DMS79 (cell line): ENCODE data around the gene DMD.

Experiments used
- DNase-seq: peaks from one replicate; lab custom pipeline; 2025; lab: John Stamatoyannopoulos, UW

DMD gene

GRCh38 chrX:31225819-31226218 is 1985.5 kb downstream of the DMD start:
- DNase-seq, result no peak

GRCh38 chrX:31224381-31225012 is 1986.9 kb downstream of the DMD start:
- DNase-seq, result no peak

DNA sequence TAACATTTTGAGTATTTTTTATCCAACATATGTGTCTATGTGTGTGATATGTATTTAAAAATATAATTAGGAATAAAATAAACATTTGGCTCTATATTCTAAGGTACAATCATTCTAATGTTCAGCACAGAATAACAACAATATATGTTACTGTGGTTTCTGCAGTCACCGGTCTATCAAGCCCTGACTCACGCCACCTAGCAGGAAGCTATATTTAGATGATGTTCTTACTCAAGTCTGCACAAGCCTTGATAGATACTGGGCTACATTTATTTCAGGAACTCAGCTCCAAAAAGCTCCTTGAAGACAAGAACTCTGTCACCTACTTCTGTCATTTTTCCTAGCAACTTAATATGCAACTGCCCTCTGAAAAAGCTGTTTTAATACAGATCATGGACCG is 1987.5 kb downstream of the DMD start:
- DNase-seq, result no peak

DNA sequence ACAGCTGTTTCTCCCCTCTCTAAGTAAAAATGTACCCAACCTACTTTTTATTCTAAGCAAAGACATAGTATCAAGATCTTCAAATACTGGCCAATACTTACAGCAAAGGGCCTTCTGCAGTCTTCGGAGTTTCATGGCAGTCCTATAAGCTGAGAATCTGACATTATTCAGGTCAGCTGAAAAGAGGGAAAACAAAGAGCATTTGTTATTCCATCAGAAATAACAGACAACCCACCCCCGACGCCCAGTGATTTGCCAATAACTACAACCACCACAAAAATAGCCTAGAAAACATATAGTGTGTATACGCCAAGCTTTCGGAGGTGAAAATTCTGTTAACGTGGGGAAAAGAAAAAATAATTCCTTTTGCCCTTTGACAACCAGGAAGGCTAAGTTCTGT is 1988.4 kb downstream of the DMD start:
- no peak for DNase-seq

DNA sequence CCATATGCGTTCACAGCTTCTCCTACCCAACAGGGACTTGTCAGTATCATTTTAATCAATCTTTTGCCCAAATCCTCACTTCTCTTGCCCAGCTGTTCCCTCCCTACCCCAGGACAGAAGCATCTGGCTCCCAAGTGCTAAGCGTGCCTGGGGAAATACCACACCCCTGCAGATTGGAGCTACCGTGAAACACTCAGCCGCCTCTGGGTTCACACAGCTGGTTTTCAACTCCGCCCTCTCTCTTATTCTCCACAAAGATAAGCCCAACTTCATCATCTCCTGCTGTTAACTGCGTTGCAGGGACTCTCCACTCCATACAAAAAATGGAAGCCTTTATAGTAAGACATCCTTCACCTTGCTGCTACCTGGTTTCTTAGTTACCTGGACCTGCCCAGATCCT is 1992.2 kb downstream of the DMD start:
- DNase-seq, result no peak

GRCh38 chrX:31217084-31217483 is 1994.3 kb downstream of the DMD start:
- no peak for DNase-seq

DNA sequence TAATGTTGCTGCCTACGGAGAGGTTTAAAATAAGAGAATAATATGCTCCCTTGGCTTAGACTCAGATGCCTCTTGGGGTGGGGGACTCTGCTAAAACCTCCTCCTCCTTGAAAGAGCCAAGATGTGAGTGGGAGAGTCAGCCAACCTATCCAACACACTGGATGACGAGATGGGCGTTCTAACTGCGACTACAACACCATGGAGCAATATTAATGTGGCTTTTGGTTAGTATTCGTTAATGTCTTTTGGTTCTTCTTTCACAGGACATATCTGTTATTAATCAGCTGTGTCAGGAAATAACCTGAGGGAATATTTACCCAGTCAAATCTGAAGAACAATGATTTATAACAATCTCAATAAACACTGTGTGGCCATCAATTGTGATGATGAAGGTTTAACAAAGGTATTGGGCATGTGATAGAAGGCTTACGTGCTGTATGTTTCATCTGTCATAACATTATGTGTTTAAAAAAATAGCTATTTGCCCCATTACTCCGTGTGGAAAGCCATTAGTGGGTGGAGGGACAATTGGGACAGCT is 1996.0 kb downstream of the DMD start:
- DNase-seq, result no peak

- no peak for DNase-seq
These were observed 1997.4 kb downstream of the DMD start for GRCh38 chrX:31213941-31214340.

- DNase-seq, result no peak
These were observed 1998.2 kb downstream of the DMD start for GRCh38 chrX:31212856-31213748.

DNA sequence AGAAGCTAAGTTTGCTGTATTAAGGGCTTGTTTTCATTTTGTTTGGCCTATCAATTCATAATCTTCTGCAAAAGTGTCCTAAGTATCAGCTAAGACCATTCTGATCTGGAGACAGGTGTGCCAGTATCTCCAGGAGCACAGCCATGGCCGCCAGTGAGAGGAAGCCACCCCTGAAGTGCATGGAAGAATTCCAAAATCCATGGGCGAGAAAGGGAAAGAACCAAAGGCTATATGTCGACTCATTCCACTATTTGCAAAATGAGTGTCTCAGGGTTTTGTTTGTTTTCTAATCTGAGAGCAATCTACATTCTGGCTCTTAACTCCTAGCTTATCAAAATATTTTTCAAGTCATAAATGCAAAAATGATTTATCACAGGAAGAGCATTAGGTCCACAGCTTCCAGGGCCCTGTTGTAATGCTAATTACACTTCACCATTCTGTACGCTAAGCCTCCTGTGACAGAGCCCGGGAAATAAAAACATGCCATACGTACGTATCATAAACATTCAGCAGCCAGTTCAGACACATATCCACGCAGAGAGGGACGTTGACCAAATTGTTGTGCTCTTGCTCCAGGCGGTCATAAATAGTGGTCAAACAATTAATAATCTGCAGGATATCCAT is 2002.2 kb downstream of the DMD start:
- DNase-seq, result no peak

DNA sequence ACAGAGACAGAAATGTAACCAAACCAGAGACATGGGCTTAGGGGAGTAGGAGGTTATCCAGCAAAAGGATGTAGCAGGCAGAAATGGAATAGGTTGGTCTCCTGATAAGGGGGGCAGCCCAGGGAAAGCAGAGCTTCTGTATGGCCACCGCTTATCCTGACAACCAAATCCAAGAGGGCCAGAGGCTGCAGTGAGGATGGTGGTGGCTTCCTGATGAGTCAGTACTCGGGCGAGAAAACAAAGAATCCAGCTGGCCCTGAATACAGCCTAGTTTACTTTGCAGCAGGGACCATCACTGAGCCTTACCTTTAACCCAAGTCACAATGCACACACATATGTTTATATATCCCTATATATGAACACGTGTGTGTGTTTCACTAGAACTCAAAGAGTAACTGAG is 2009.8 kb downstream of the DMD start:
- no peak for DNase-seq

- DNase-seq, result no peak
These were observed 2010.9 kb downstream of the DMD start for GRCh38 chrX:31200430-31200829.

- DNase-seq, result no peak
These were observed 2011.6 kb downstream of the DMD start for GRCh38 chrX:31199840-31200114.

- DNase-seq, result no peak
These were observed 2012.1 kb downstream of the DMD start for GRCh38 chrX:31199056-31199839.

- DNase-seq, result no peak
These were observed 2021.0 kb downstream of the DMD start for GRCh38 chrX:31190221-31190975.

DNA sequence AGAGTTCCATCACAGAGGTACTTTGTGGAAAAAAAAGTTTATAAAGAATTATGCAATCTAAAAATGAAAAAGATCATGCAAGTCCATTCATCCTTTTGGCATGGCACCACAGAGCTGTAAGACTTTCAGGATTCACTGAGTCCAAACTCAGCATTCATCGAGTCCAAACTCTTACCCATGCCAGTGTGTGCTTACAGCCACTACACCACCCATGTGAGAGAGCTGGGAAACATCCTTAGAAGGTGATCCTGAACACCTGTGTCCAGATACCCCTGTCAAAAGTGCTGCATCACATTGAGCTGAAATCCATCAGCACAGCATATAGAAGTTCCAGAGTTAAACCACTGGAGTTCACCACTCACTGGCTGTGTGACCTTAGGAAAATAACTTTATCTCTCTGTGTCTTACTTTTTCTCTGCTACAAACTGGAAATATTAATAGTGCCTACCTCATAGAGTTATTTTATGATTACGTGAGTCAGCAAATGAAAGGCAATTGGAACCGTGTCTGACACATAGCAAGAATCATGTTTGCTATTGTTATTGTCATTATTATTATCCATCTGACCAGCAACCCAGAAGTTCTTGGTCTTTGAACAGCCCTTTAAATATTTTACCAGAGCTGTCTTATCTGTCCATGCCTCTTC is 2024.5 kb downstream of the DMD start:
- DNase-seq, result no peak

- DNase-seq, result no peak
These were observed 2025.5 kb downstream of the DMD start for GRCh38 chrX:31185884-31186283.

DNA sequence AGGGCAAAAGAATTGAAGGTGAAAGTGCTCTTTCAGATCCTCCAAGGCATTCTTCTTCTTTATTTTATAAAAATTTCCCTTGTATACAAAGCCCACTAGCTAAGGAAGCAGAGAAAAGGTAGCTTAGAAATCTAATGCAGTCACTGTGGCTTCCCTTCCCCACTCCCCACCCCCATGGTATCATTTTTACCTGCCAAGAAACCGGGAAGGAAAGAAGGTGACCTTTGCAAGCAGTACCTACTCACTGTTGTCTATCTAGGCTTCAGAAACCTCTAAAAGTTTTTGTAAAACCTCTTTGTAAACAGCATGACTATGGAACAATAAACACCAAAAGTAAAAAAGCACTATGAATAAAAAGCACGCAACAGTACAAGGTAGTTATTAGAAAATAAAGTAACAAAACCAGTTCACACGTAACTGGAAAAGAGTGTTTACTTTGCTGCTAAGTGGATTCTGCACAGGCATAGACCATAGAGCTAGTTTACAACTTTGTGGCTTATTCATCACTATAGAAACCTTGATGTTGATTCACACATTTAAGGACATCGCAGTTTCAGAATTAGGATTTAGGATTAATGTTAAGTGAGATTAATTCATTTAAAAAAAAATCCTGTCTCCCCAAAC is 2029.9 kb downstream of the DMD start:
- DNase-seq, result no peak

DNA sequence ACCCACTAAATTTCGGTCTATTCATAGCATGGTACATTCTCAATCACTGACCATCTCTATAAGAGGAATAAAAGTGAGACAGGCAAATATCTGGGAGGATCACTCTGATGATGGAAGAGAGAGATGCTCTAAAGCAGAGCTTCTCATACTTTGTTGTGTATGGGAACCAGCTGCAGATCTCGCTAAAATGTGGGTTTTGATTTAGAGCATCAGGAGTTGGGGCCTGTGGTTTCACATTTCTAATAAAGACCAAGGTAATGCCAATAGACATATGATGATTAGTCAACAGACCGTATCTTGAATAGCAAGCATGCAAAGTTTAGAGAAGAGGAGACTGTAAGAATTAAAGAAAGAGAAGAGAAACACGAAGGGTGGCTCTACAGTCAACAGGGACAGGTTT is 2032.1 kb downstream of the DMD start:
- DNase-seq, result no peak

- no peak for DNase-seq
These were observed 2032.6 kb downstream of the DMD start for GRCh38 chrX:31178769-31179125.
